Measurements from ENCODE around the gene MYBPC1.
"Not testable (repeated sequence)": the region's sequence is repeated elsewhere in the genome, so short reads cannot be mapped to it uniquely, and the experiment has no call there.

Gene MYBPC1

GRCh38 chr12:101594700-101595099 lies at the start of gene MYBPC1:
Gene MYBPC1 (plus strand): TSS chr12:101594971. CDS start chr12:101595071, 100 bp downstream.
- no peak for DNase-seq

- no peak for DNase-seq
These were observed 43.2 kb upstream of the MYBPC1 start for GRCh38 chr12:101551362-101552114.

- DNase-seq: peak; percentile 73
These were observed 42.5 kb upstream of the MYBPC1 start for GRCh38 chr12:101552277-101552676.

- no peak for DNase-seq
These were observed 37.7 kb upstream of the MYBPC1 start for GRCh38 chr12:101557094-101557493.

- DNase-seq: not testable (repeated sequence)
These were observed 36.0 kb upstream of the MYBPC1 start for GRCh38 chr12:101558726-101559125.

GRCh38 chr12:101563212-101563611 lies 31.6 kb upstream of the MYBPC1 start:
- DNase-seq: no peak

GRCh38 chr12:101564912-101565311 lies 29.9 kb upstream of the MYBPC1 start:
- no peak for DNase-seq

- DNase-seq: no peak
These were observed 28.5 kb upstream of the MYBPC1 start for GRCh38 chr12:101566318-101566717.

GRCh38 chr12:101567918-101568317 lies 26.9 kb upstream of the MYBPC1 start:
- no peak for DNase-seq

- peak; percentile 29 for DNase-seq
These were observed 24.7 kb upstream of the MYBPC1 start for GRCh38 chr12:101570047-101570446.

GRCh38 chr12:101571105-101571504 lies 23.7 kb upstream of the MYBPC1 start:
- DNase-seq: no peak

GRCh38 chr12:101573743-101574142 lies 21.0 kb upstream of the MYBPC1 start:
- DNase-seq: no peak

- no peak for DNase-seq
These were observed 16.4 kb upstream of the MYBPC1 start for GRCh38 chr12:101578417-101578816.

GRCh38 chr12:101581190-101581589 lies 13.6 kb upstream of the MYBPC1 start:
- no peak for DNase-seq

- DNase-seq: no peak
These were observed 11.8 kb upstream of the MYBPC1 start for GRCh38 chr12:101582937-101583336.

GRCh38 chr12:101590383-101590782 lies 4.4 kb upstream of the MYBPC1 start:
- no peak for DNase-seq

GRCh38 chr12:101591781-101592180 lies 3.0 kb upstream of the MYBPC1 start:
- no peak for DNase-seq

- no peak for DNase-seq
These were observed 2.3 kb upstream of the MYBPC1 start for GRCh38 chr12:101592448-101592847.

- no peak for DNase-seq
These were observed 1.9 kb upstream of the MYBPC1 start for GRCh38 chr12:101592921-101593320.

- no peak for DNase-seq
These were observed 1.4 kb downstream of the MYBPC1 start for GRCh38 chr12:101596172-101596571.

GRCh38 chr12:101597164-101597563 lies 2.4 kb downstream of the MYBPC1 start:
- no peak for DNase-seq

GRCh38 chr12:101598483-101598882 lies 3.7 kb downstream of the MYBPC1 start:
- DNase-seq: no peak

GRCh38 chr12:101599311-101599710 lies 4.5 kb downstream of the MYBPC1 start:
- no peak for DNase-seq

GRCh38 chr12:101599771-101600484 lies 5.2 kb downstream of the MYBPC1 start:
- no peak for DNase-seq
